Lower leg skin (tissue), 3 donors: Measurements from ENCODE around the gene MIEF2.
"Not testable (repeated sequence)": the region's sequence is repeated elsewhere in the genome, so short reads cannot be mapped to it uniquely, and the experiment has no call there.

ENCODE experiments used
- POLR2A ChIP-seq, 2 donors: fragments of 450-650 bp; IDR thresholded peaks; one replicate each; pipeline ENCODE4 v1.6.1; 2016 to 2017; ENCODE audit warnings: antibody characterized with exemption in 2 of 2, mild to moderate bottlenecking in 1 of 2, moderate library complexity in 1 of 2
- TF ChIP-seq, protein P1 (sequence below), 3 donors: fragments of 450-650 bp; IDR thresholded peaks; one replicate each; pipeline ENCODE4 v1.5.1; 2016; ENCODE audit warnings: antibody characterized with exemption in 3 of 3, mild to moderate bottlenecking in 3 of 3, moderate library complexity in 2 of 3

DNA sequence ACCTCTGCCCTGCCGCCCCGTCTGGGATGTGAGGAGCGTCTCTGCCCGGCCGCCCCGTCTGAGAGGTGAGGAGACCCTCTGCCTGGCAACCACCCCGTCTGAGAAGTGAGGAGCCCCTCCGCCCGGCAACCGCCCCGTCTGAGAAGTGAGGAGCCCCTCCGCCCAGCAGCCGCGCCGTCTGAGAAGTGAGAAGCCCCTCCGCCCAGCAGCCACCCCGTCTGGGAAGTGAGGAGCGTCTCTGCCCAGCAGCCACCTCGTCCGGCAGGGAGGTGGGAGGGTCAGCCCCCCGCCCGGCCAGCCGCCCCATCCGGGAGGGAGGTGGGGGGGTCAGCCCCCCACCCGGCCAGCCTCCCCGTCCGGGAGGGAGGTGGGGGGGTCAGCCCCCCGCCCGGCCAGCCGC is 37.6 kb downstream of the MIEF2 start:
- TF ChIP-seq, protein P1, sequence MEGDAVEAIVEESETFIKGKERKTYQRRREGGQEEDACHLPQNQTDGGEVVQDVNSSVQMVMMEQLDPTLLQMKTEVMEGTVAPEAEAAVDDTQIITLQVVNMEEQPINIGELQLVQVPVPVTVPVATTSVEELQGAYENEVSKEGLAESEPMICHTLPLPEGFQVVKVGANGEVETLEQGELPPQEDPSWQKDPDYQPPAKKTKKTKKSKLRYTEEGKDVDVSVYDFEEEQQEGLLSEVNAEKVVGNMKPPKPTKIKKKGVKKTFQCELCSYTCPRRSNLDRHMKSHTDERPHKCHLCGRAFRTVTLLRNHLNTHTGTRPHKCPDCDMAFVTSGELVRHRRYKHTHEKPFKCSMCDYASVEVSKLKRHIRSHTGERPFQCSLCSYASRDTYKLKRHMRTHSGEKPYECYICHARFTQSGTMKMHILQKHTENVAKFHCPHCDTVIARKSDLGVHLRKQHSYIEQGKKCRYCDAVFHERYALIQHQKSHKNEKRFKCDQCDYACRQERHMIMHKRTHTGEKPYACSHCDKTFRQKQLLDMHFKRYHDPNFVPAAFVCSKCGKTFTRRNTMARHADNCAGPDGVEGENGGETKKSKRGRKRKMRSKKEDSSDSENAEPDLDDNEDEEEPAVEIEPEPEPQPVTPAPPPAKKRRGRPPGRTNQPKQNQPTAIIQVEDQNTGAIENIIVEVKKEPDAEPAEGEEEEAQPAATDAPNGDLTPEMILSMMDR (IDR thresholded peaks at IDR 0.05), result not testable (repeated sequence)
- not testable (repeated sequence) for TF ChIP-seq POLR2A (IDR thresholded peaks at IDR 0.05)
